Small intestine (tissue), 7 donors: ENCODE data around the gene KRTAP23-1. TPM values are rescaled to one million over a fixed set of nuclear protein-coding genes. Genes with fewer than 3 reads are reported as not detected.

Source experiments
- DNase-seq, 2 donors: peaks; one replicate each; pipeline versions ENCODE4 v3.0.0 to v3.0.0-alpha.2; 2013
- FAIRE-seq: peaks from 2 replicates; lab custom pipeline; 2012; peaks lifted over from hg19 to GRCh38; lab: Jason Lieb, UNC
- H3K27ac ChIP-seq, 3 donors: one replicate each; pipeline ENCODE4 v1.5.1; 2013; ENCODE audit warnings: low read length in 2 of 3, mild to moderate bottlenecking in 2 of 3, control low read depth in 1 of 3, inconsistent platforms in 1 of 3, low read depth in 1 of 3, moderate library complexity in 1 of 3
- H3K27me3 ChIP-seq, 3 donors: one replicate each; pipeline ENCODE4 v1.6.1; 2013; ENCODE audit warnings: low read length in 3 of 3, inconsistent platforms in 1 of 3; ENCODE audit not compliant: control insufficient read depth in 3 of 3, insufficient read depth in 3 of 3
- H3K36me3 ChIP-seq, 3 donors: one replicate each; pipeline ENCODE4 v1.6.1; 2013; ENCODE audit warnings: low read length in 3 of 3, inconsistent platforms in 1 of 3, low read depth in 1 of 3, mild to moderate bottlenecking in 1 of 3, moderate library complexity in 1 of 3; ENCODE audit not compliant: control insufficient read depth in 3 of 3, insufficient read depth in 2 of 3
- H3K4me1 ChIP-seq, 3 donors: one replicate each; pipeline ENCODE4 v1.6.1; 2013; ENCODE audit warnings: low read length in 2 of 3, inconsistent platforms in 1 of 3, low read depth in 1 of 3, mild to moderate bottlenecking in 1 of 3, moderate library complexity in 1 of 3; ENCODE audit not compliant: control insufficient read depth in 3 of 3, insufficient read depth in 2 of 3
- H3K4me3 ChIP-seq, 3 donors: one replicate each; pipeline ENCODE4 v1.5.1; 2013; ENCODE audit warnings: low read length in 3 of 3, control low read depth in 1 of 3, inconsistent platforms in 1 of 3, low read depth in 1 of 3, mild to moderate bottlenecking in 1 of 3, moderate library complexity in 1 of 3
- H3K9me3 ChIP-seq, 2 donors: one replicate each; pipeline ENCODE4 v1.6.1; 2013; ENCODE audit warnings: low read depth in 1 of 2, low read length in 1 of 2; ENCODE audit not compliant: control insufficient read depth in 2 of 2, insufficient read depth in 1 of 2
- WGBS, 3 donors: extraction: QIAGEN DNeasy Blood & Tissue Kit; methylation state at CpG; one replicate each; pipeline ENCODE4 v1.1.7; 2013; 5-methylcytosine and 5-hydroxymethylcytosine counted together
- polyA plus RNA-seq, 4 donors: library from polyadenylated mRNA; stranded (reverse) in 3 of 4; unstranded in 1 of 4; fragments of 200-250 nt in 3 of 4; fragments of 120-200 nt in 1 of 4; gene quantifications; one replicate each; pipeline versions ENCODE4 v1.2.1 to v1.2.3, GENCODE V29; 2013
- donor health status: healthy with polysubstance abuse.
- donor health status: control.
- donor health status: control.
- donor health status: Bipolar disorder and iron deficiency.
- donor health status: healthy.

KRTAP23-1 gene
- polyA plus RNA-seq, 4 donors = not detected

DNA sequence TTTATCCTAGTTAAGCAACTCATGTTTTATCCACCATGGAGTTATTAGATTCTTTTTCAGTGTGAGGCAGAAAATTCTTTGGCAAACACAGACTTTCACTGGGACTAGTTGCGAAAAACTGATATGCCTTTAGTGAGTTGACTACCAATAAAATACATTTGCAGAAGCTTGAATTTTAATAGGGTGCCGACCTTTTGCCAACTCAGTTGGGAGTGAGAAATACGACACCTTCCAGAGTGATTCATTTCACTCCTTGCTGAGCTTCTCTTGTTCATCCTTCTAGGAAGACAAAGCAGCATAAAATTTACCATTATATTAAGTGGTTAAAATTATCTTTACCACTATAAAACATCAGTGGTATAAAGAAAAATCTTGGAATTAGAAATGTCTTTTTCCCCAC, 1.2 kb upstream of the KRTAP23-1 start:
- Histone ChIP-seq H3K9me3 (no peaks in the 10 kb centered on the region), H3K27me3 (no peaks in the 10 kb centered on the region), H3K27ac (no peak overlapping the region), H3K4me3 (no peak overlapping the region), H3K4me1 (no peaks in the 10 kb centered on the region), H3K36me3 (no peaks in the 10 kb centered on the region)
- FAIRE-seq = no peak
- no peak for DNase-seq
- WGBS, 3 donors = 8 to 41% (median 26%) methylated on average over 3 of the region's 3 CpGs

DNA sequence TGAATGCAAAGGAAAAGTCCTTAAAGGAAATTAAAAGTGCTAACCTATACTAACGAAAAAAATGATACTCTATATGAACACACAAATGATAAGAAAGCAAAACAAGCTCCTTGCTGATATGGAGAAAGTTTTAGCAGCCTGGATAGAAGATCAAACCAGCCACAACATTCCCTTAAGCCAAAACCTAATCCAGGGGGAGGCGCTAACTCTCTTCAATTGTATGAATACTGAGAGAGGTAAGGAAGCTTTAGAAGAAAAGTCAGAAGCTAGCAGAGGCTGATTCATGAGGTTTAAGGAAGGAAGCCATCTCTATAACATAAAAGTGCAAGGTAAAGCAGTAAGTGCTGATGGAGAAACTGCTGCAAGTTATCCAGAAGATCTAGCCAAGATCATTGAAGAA, 3.4 kb downstream of the KRTAP23-1 start:
- Histone ChIP-seq H3K4me1 (no peaks in the 10 kb centered on the region), H3K4me3 (no peak overlapping the region), H3K9me3 (peaks cover 0 to 2% of the 10 kb centered on the region in 2 donors), H3K27me3 (no peaks in the 10 kb centered on the region), H3K27ac (no peak overlapping the region), H3K36me3 (no peaks in the 10 kb centered on the region)
- FAIRE-seq (no peak), DNase-seq (no peak)
- WGBS, 3 donors = 45 to 73% (median 46%) methylated on average over 2 of the region's 2 CpGs

- H3K4me1 ChIP-seq = no peaks in the 10 kb centered on the region
- H3K27me3 ChIP-seq = no peaks in the 10 kb centered on the region
- 77 to 82% (median 79%) methylated on average over 2 of the region's 2 CpGs for WGBS, 3 donors
- peak; percentile 3 to 44 for DNase-seq
- H3K27ac ChIP-seq = no peak overlapping the region
- peaks cover 0 to 2% of the 10 kb centered on the region in 2 donors for H3K9me3 ChIP-seq
- FAIRE-seq = no peak
- H3K4me3 ChIP-seq = no peak overlapping the region
- H3K36me3 ChIP-seq = no peaks in the 10 kb centered on the region
Observed at GRCh38 chr21:30340714-30341573, 7.5 kb downstream of the KRTAP23-1 start.

- no peaks in the 10 kb centered on the region for H3K4me1 ChIP-seq
- H3K36me3 ChIP-seq = no peaks in the 10 kb centered on the region
- WGBS, 3 donors = 84 to 91% (median 85%) methylated on average over 4 of the region's 4 CpGs
- no peaks in the 10 kb centered on the region for H3K27me3 ChIP-seq
- H3K4me3 ChIP-seq = no peak overlapping the region
- H3K9me3 ChIP-seq = peaks cover 0 to 3% of the 10 kb centered on the region in 2 donors
- FAIRE-seq = no peak
- no peak for DNase-seq
- H3K27ac ChIP-seq = no peak overlapping the region
Observed at GRCh38 chr21:30338717-30339116, 9.7 kb downstream of the KRTAP23-1 start.

- no peak overlapping the region for H3K27ac ChIP-seq
- no peaks in the 10 kb centered on the region for H3K27me3 ChIP-seq
- no peak for DNase-seq
- no peak for FAIRE-seq
- H3K36me3 ChIP-seq = no peaks in the 10 kb centered on the region
- no peaks in the 10 kb centered on the region for H3K4me1 ChIP-seq
- no peak overlapping the region for H3K4me3 ChIP-seq
- H3K9me3 ChIP-seq = peaks cover 0 to 3% of the 10 kb centered on the region in 2 donors
Observed at GRCh38 chr21:30337772-30338171, 10.6 kb downstream of the KRTAP23-1 start.

GRCh38 chr21:30337276-30337744, 11.1 kb downstream of the KRTAP23-1 start, which contains the start of gene KRTAP27-1:
KRTAP27-1 (minus strand) TSS chr21:30337694; CDS start chr21:30337668, 26 bp downstream.
- Histone ChIP-seq H3K27ac (no peak within 1 kb of the TSS), H3K36me3 (no peaks in the 10 kb centered on the region), H3K9me3 (peaks cover 0 to 3% of the 10 kb centered on the region in 2 donors), H3K27me3 (no peaks in the 10 kb centered on the region), H3K4me1 (no peaks in the 10 kb centered on the region), H3K4me3 (no peak within 1 kb of the TSS)
- WGBS, 3 donors = 86 to 94% (median 92%) methylated on average over 6 of the region's 6 CpGs
- DNase-seq = no peak
- FAIRE-seq = no peak

- peaks cover 0 to 2% of the 10 kb centered on the region in 2 donors for H3K9me3 ChIP-seq
- H3K4me1 ChIP-seq = no peaks in the 10 kb centered on the region
- H3K27ac ChIP-seq = no peak overlapping the region
- no peaks in the 10 kb centered on the region for H3K36me3 ChIP-seq
- no peak for FAIRE-seq
- no peaks in the 10 kb centered on the region for H3K27me3 ChIP-seq
- no peak for DNase-seq
- 58 to 81% (median 74%) methylated on average over 2 of the region's 2 CpGs for WGBS, 3 donors
- H3K4me3 ChIP-seq = no peak overlapping the region
Observed at GRCh38 chr21:30336596-30336995, 11.8 kb downstream of the KRTAP23-1 start.

DNA sequence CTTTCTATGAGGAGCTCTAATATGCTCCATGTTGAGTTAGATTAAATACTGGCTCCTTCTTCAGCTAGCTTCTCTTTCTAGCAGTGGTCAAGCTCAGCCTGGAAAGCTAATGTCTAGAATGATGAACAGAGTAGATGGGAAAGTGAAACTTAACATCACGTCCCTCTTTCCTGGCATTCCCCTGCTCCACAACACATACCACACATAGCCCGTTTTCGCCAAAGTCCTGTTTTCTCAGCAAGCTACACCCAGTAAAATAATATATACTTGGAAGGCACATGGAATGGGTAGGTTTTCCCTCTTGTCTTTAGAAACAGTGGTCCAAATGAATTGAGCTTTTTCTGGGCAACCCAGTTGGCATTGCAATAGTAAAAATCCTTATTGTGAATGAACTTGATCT, 14.7 kb downstream of the KRTAP23-1 start:
- no peak for DNase-seq
- Histone ChIP-seq H3K27me3 (no peaks in the 10 kb centered on the region), H3K36me3 (no peaks in the 10 kb centered on the region), H3K27ac (no peak overlapping the region), H3K4me3 (no peak overlapping the region), H3K9me3 (peaks cover 0 to 2% of the 10 kb centered on the region in 2 donors), H3K4me1 (no peaks in the 10 kb centered on the region)
- 66 to 88% (median 87%) methylated on average over 3 of the region's 3 CpGs for WGBS, 3 donors
- FAIRE-seq = no peak
